OCI-LY3 (cell line): ENCODE data around the gene CNN3.

Experiments used
- H2AFZ ChIP-seq: fragments of 200-600, 300-600 bp; shearing (Covaris generic); 2 replicates; pipeline ENCODE4 v1.6.0; 2014; ENCODE audit warnings: antibody characterized with exemption, low read depth, low read length
- H3K27ac ChIP-seq: fragments of 200-600, 300-600 bp; sonication (generic); 2 replicates; pipeline ENCODE4 v1.5.1; 2014; ENCODE audit warnings: mild to moderate bottlenecking, low read length, moderate library complexity, mixed read lengths
- H3K27me3 ChIP-seq: fragments of 200-600, 300-600 bp; sonication (generic); 2 replicates; pipeline ENCODE4 v1.6.1; 2014; ENCODE audit warnings: low read depth, low read length, mixed read lengths
- H3K36me3 ChIP-seq: fragments of 200-600, 300-600 bp; sonication (generic); replicated peaks from 2 replicates; pipeline ENCODE3; 2014; ENCODE audit warnings: low read depth, low read length, mixed read lengths
- H3K4me1 ChIP-seq: fragments of 300-600, 200-600 bp; sonication (generic); 2 replicates; pipeline ENCODE4 v1.6.1; 2014; ENCODE audit warnings: low read length, mixed read lengths
- H3K4me2 ChIP-seq: fragments of 200-600, 300-600 bp; sonication (generic); 2 replicates; pipeline ENCODE4 v1.6.1; 2014; ENCODE audit warnings: low read length, mixed read lengths
- H3K4me3 ChIP-seq: fragments of 300-600, 200-600 bp; sonication (generic); 2 replicates; pipeline ENCODE4 v1.5.1; 2014; ENCODE audit warnings: antibody characterized with exemption, mild to moderate bottlenecking, low read length, moderate library complexity
- H3K79me2 ChIP-seq: fragments of 300-600, 200-600 bp; shearing (Covaris generic); 2 replicates; pipeline ENCODE4 v1.6.1; 2014; ENCODE audit warnings: mild to moderate bottlenecking, low read length, mixed read lengths
- H3K9ac ChIP-seq: fragments of 300-600, 200-600 bp; shearing (Covaris generic); 2 replicates; pipeline ENCODE4 v1.6.0; 2014; ENCODE audit warnings: mild to moderate bottlenecking, low read length, moderate library complexity
- H3K9me3 ChIP-seq: fragments of 200-600, 300-600 bp; shearing (Covaris generic); 2 replicates; pipeline ENCODE4 v1.6.1; 2014; ENCODE audit warnings: low read length, mixed read lengths; ENCODE audit not compliant: insufficient read depth
- H4K20me1 ChIP-seq: fragments of 200-600, 300-600 bp; sonication (generic); 2 replicates; pipeline ENCODE4 v1.6.1; 2016; ENCODE audit warnings: low read length, mixed read lengths; ENCODE audit not compliant: insufficient read depth
- EZH2phosphoT487 ChIP-seq: fragments of 200-600 bp; shearing (Covaris generic); IDR thresholded peaks from 2 replicates; pipeline ENCODE4 v1.6.1; 2018; ENCODE audit warnings: antibody characterized with exemption, mixed run types, low read depth
- TF ChIP-seq, protein P1 (sequence below): fragments of 200-600, 300-600 bp; sonication (generic); IDR thresholded peaks from 2 replicates; pipeline ENCODE4 v1.5.1; 2014; ENCODE audit warnings: antibody characterized with exemption, low read length, low read depth

Gene CNN3

GRCh38 chr1:94894630-94895029 lies 32.3 kb downstream of the CNN3 start:
- no peaks in the 10 kb centered on the region for H3K9me3 ChIP-seq
- no peaks in the 10 kb centered on the region for H3K4me1 ChIP-seq
- H3K4me3 ChIP-seq, result no peak overlapping the region
- no peaks in the 10 kb centered on the region for H3K36me3 ChIP-seq
- no peak overlapping the region for H3K27ac ChIP-seq
- H2AFZ ChIP-seq, result no peak overlapping the region
- H3K79me2 ChIP-seq, result no peaks in the 10 kb centered on the region
- H3K27me3 ChIP-seq, result no peaks in the 10 kb centered on the region
- no peak overlapping the region for H3K9ac ChIP-seq
- no peaks in the 10 kb centered on the region for H4K20me1 ChIP-seq
- TF ChIP-seq, protein P1, sequence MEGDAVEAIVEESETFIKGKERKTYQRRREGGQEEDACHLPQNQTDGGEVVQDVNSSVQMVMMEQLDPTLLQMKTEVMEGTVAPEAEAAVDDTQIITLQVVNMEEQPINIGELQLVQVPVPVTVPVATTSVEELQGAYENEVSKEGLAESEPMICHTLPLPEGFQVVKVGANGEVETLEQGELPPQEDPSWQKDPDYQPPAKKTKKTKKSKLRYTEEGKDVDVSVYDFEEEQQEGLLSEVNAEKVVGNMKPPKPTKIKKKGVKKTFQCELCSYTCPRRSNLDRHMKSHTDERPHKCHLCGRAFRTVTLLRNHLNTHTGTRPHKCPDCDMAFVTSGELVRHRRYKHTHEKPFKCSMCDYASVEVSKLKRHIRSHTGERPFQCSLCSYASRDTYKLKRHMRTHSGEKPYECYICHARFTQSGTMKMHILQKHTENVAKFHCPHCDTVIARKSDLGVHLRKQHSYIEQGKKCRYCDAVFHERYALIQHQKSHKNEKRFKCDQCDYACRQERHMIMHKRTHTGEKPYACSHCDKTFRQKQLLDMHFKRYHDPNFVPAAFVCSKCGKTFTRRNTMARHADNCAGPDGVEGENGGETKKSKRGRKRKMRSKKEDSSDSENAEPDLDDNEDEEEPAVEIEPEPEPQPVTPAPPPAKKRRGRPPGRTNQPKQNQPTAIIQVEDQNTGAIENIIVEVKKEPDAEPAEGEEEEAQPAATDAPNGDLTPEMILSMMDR, result no peak
- TF ChIP-seq EZH2phosphoT487, result no peak
- no peak overlapping the region for H3K4me2 ChIP-seq

GRCh38 chr1:94892604-94893254 lies 34.2 kb downstream of the CNN3 start:
- H3K4me3 ChIP-seq, result no peak overlapping the region
- H3K4me1 ChIP-seq, result no peaks in the 10 kb centered on the region

DNA sequence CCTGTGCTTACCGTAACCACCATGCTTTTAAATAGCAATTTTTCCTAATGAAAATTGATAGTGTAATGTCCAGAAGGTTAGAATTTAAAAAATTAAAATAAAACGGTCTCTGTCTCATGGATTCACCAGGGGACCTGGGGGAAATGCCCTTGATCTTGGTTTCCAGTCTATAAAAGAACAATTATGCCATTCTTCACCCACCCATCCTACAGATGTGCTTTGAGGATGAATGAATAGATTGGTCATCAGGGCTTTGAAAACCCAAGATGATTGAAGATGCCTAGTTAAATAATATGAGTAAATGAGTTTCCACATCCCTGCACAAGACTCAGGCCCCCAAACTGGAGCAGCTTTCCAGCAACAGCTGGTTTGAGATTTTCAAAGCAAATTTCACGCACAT lies 38.7 kb downstream of the CNN3 start:
- Histone ChIP-seq H3K79me2 (no peaks in the 10 kb centered on the region), H3K4me3 (no peak overlapping the region), H3K36me3 (no peaks in the 10 kb centered on the region), H4K20me1 (no peaks in the 10 kb centered on the region), H3K27me3 (no peaks in the 10 kb centered on the region), H2AFZ (no peak overlapping the region), H3K9me3 (no peaks in the 10 kb centered on the region), H3K9ac (no peak overlapping the region), H3K27ac (no peak overlapping the region), H3K4me1 (no peaks in the 10 kb centered on the region), H3K4me2 (no peak overlapping the region)
- TF ChIP-seq, protein P1, result no peak
- no peak for TF ChIP-seq EZH2phosphoT487

More at GRCh38 chr1:94892604-94893254, 34.2 kb downstream of the CNN3 start:
- Histone ChIP-seq H3K79me2 (no peaks in the 10 kb centered on the region), H3K9ac (no peak overlapping the region), H2AFZ (no peak overlapping the region), H4K20me1 (no peaks in the 10 kb centered on the region), H3K36me3 (no peaks in the 10 kb centered on the region), H3K27ac (no peak overlapping the region), H3K9me3 (no peaks in the 10 kb centered on the region), H3K4me2 (no peak overlapping the region), H3K27me3 (no peaks in the 10 kb centered on the region)
- TF ChIP-seq EZH2phosphoT487, result no peak
- TF ChIP-seq, protein P1, result no peak

GRCh38 chr1:94887603-94888171 lies 39.2 kb downstream of the CNN3 start:
- H3K36me3 ChIP-seq, result no peaks in the 10 kb centered on the region
- H4K20me1 ChIP-seq, result no peaks in the 10 kb centered on the region
- no peak overlapping the region for H3K9ac ChIP-seq
- no peak overlapping the region for H2AFZ ChIP-seq
- no peak overlapping the region for H3K4me2 ChIP-seq
- no peaks in the 10 kb centered on the region for H3K4me1 ChIP-seq
- no peaks in the 10 kb centered on the region for H3K27me3 ChIP-seq
- H3K4me3 ChIP-seq, result no peak overlapping the region
- H3K9me3 ChIP-seq, result no peaks in the 10 kb centered on the region
- H3K27ac ChIP-seq, result no peak overlapping the region
- TF ChIP-seq EZH2phosphoT487, result no peak
- TF ChIP-seq, protein P1, result no peak
- no peaks in the 10 kb centered on the region for H3K79me2 ChIP-seq
